Neutrophil (primary cell): ENCODE results near the gene CSRP2.

Source experiments
- H3K27ac ChIP-seq: fragments of 200-600 bp; sonication (generic); 2 replicates; pipeline ENCODE4 v1.5.1; 2016; ENCODE audit warnings: mild to moderate bottlenecking, moderate library complexity
- H3K27me3 ChIP-seq: fragments of 200-600 bp; sonication (generic); 2 replicates; pipeline ENCODE4 v1.6.0; 2016; ENCODE audit warnings: mild to moderate bottlenecking
- H3K36me3 ChIP-seq: fragments of 200-600 bp; sonication (generic); 2 replicates; pipeline ENCODE4 v1.5.1; 2017
- H3K4me1 ChIP-seq, 2 experiments: fragments of 200-600 bp in 1 of 2; sonication (generic) in 1 of 2; 1 replicate in 1 of 2; 2 replicates in 1 of 2; pipeline versions ENCODE4 v1.5.1 to v1.6.1; 2013 to 2016; ENCODE audit warnings: low read depth in 1 of 2, low read length in 1 of 2, mild to moderate bottlenecking in 1 of 2, moderate library complexity in 1 of 2; ENCODE audit not compliant: control insufficient read depth in 1 of 2, insufficient read depth in 1 of 2
- H3K4me3 ChIP-seq, 2 experiments: fragments of 200-600 bp in 1 of 2; sonication (generic) in 1 of 2; 1 replicate in 1 of 2; 2 replicates in 1 of 2; pipeline ENCODE4 v1.5.1; 2013 to 2016; ENCODE audit warnings: low read depth in 1 of 2, low read length in 1 of 2, mild to moderate bottlenecking in 1 of 2, moderate library complexity in 1 of 2
- H3K9me3 ChIP-seq: fragments of 200-600 bp; sonication (generic); 2 replicates; pipeline ENCODE4 v1.5.1; 2016
- CTCF ChIP-seq: fragments of 200-600 bp; sonication (generic); IDR thresholded peaks from 2 replicates; pipeline ENCODE4 v1.5.1; 2016; ENCODE audit warnings: antibody characterized with exemption

CSRP2 gene

DNA sequence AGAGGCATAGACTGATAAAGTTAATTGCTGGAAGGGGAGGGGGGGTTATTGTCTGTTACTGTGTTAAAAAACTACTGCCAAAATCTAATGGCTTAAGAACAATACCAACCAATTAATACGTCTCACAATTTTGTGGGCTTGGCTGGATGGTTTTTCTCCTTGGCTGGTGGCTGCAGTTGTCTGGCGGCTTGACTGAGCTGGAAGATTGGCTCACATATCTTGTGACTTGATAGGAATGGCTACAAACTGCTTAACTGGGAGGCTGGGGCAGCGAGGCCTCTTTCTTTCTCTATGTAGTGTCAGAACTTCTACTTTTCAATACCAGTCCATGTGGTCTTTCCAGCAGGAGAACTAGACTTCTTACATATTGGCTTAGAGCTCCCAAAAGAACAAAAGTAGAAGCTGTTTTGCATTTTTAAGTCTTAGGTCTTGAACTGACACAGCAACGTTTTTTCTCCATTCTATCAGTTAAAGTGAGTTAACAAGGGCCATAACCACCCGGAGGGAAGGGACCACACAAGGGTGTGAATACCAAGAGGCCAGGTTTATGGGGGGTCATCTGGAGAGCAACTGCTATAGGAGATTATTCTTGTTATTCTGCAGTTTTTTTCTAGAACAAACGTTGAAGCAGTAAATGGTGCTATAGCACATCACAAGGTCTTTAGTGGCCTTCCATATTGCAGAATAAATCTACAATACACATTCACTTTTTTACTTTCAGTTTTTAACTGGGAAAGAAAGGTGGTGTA is 68.0 kb downstream of the CSRP2 start:
- TF ChIP-seq CTCF, result no peak
- H3K36me3 ChIP-seq, result peaks cover 72% of the 10 kb centered on the region

More for the DNA sequence above, 68.0 kb downstream of the CSRP2 start:
- Histone ChIP-seq H3K27me3 (no peaks in the 10 kb centered on the region), H3K27ac (no peak overlapping the region), H3K4me1 (no peaks in the 10 kb centered on the region), H3K4me3 (no peak overlapping the region), H3K9me3 (no peaks in the 10 kb centered on the region)
